A673 (cell line): ENCODE data around the gene NBPF8. TPM values are rescaled to one million over a fixed set of nuclear protein-coding genes. Genes with fewer than 3 reads are reported as not detected.
"Not testable (repeated sequence)": the region's sequence is repeated elsewhere in the genome, so short reads cannot be mapped to it uniquely, and the experiment has no call there.

Experiments used
- BruUV-seq: library from RNA; stranded (reverse); fragments of 400-500 nt; replicated peaks from 2 replicates; lab custom pipeline; 2021; lab: Mats Ljungman, UMichigan
- CTCF ChIA-PET: fragments of 300-600 bp; sonication (Branson Sonifier 250); formaldehyde crosslinking; loops from one replicate; lab custom pipeline; 2022; ENCODE audit warnings: antibody characterized with exemption; lab: Charles Lee
- POLR2A ChIA-PET: fragments of 300-600 bp; sonication (Branson Sonifier 250); formaldehyde crosslinking; loops from one replicate; lab custom pipeline; 2022; ENCODE audit warnings: antibody characterized with exemption; ENCODE audit not compliant: low non-redundant PET; lab: Charles Lee
- DNase-seq: peaks from one replicate; pipeline ENCODE4 v3.0.0-alpha.2; 2015; ENCODE audit warnings: low spot score
- H3K27ac ChIP-seq: fragments of 200-600 bp; sonication (generic); 2 replicates; pipeline ENCODE4 v1.5.1; 2016; ENCODE audit warnings: mixed run types, low read depth, mild to moderate bottlenecking, mixed read lengths, antibody characterized with exemption, low read length; ENCODE audit not compliant: poor library complexity, severe bottlenecking
- H3K27me3 ChIP-seq: fragments of 200-600 bp; sonication (generic); replicated peaks from 2 replicates; pipeline ENCODE4 v1.6.1; 2017; ENCODE audit warnings: mixed run types, low read depth, mild to moderate bottlenecking, mixed read lengths, antibody characterized with exemption, low read length; ENCODE audit not compliant: insufficient read depth, poor library complexity
- H3K36me3 ChIP-seq: fragments of 200-600 bp; sonication (generic); 2 replicates; pipeline ENCODE4 v1.6.1; 2016; ENCODE audit warnings: mixed run types, mild to moderate bottlenecking, mixed read lengths, antibody characterized with exemption, low read length; ENCODE audit not compliant: insufficient read depth, poor library complexity, severe bottlenecking
- H3K4me1 ChIP-seq: fragments of 200-600 bp; sonication (generic); 2 replicates; pipeline ENCODE4 v1.6.1; 2017; ENCODE audit warnings: mixed run types, mild to moderate bottlenecking, mixed read lengths, antibody characterized with exemption, low read length; ENCODE audit not compliant: insufficient read depth, poor library complexity, severe bottlenecking
- H3K4me3 ChIP-seq: fragments of 200-600 bp; sonication (generic); 2 replicates; pipeline ENCODE4 v1.5.1; 2016; ENCODE audit warnings: low read depth, mixed run types, mild to moderate bottlenecking, mixed read lengths, low read length; ENCODE audit not compliant: poor library complexity, severe bottlenecking
- H3K9me3 ChIP-seq: fragments of 200-600 bp; sonication (generic); 2 replicates; pipeline ENCODE4 v1.6.1; 2016; ENCODE audit warnings: mixed run types, low read depth, mild to moderate bottlenecking, mixed read lengths, antibody characterized with exemption, low read length; ENCODE audit not compliant: poor library complexity, severe bottlenecking
- intact Hi-C: fragments of 100-400 bp; cut with micrococcal nuclease; formaldehyde crosslinking; loops from one replicate; pipeline ENCODE4 v1.10.0; 2022; ENCODE audit not compliant: unreplicated experiment
- total RNA-seq: library from RNA; stranded (reverse); gene quantifications from 2 replicates; pipeline ENCODE4 v1.2.3, GENCODE V29; 2021

NBPF8 gene
- total RNA-seq, 1 experiment from 2014 or later, result 6.6 TPM

- CTCF ChIA-PET, H3K27ac ChIP-seq, BruUV-seq, H3K36me3 ChIP-seq, H3K9me3 ChIP-seq, H3K27me3 ChIP-seq, H3K4me3 ChIP-seq, intact Hi-C loops, POLR2A ChIA-PET, DNase-seq, H3K4me1 ChIP-seq: not testable (repeated sequence)
Observed at GRCh38 chr1:120449124-120449523, 34.3 kb downstream of the NBPF8 start.

Other genes with a start within 250 kb of the NBPF8 start
- 26.2 and 32.3 TPM in 2 replicates for gene SEC22B, start 238.5 kb upstream of the NBPF8 start, total RNA-seq